MCF 10A (cell line): ENCODE results near the gene MRPL37. TPM values are rescaled to one million over a fixed set of nuclear protein-coding genes. Genes with fewer than 3 reads are reported as not detected.

ENCODE experiments used
- BruUV-seq: library from RNA; stranded (reverse); fragments of 400-500 nt; replicated peaks from 2 replicates; lab custom pipeline; 2021; lab: Mats Ljungman, UMichigan
- CTCF ChIA-PET: fragments of 300-600 bp; sonication (Branson Sonifier 250); formaldehyde crosslinking; extraction: SDS; loops from one replicate; lab custom pipeline; 2021; ENCODE audit warnings: antibody characterized with exemption, inconsistent platforms; lab: Yijun Ruan, JAX
- POLR2A ChIA-PET: fragments of 300-600, 350-650 bp; sonication (Branson Sonifier 250); formaldehyde crosslinking; extraction: SDS; loops from one replicate; lab custom pipeline; 2020; ENCODE audit warnings: antibody characterized with exemption, inconsistent platforms; lab: Yijun Ruan, JAX
- DNase-seq: peaks from one replicate; pipeline ENCODE4 v3.0.0-alpha.2; 2018; ENCODE audit not compliant: unreplicated experiment
- H3K27ac Mint-ChIP-seq: one replicate; pipeline ENCODE4 v1.8.0; 2022; ENCODE audit warnings: mild to moderate bottlenecking, low read depth, mixed read lengths; ENCODE audit not compliant: unreplicated experiment
- H3K27me3 Mint-ChIP-seq: one replicate; pipeline ENCODE4 v1.8.0; 2022; ENCODE audit warnings: mixed read lengths; ENCODE audit not compliant: insufficient read depth, unreplicated experiment
- H3K36me3 Mint-ChIP-seq: one replicate; pipeline ENCODE4 v1.8.0; 2022; ENCODE audit warnings: mild to moderate bottlenecking, moderate library complexity, mixed read lengths; ENCODE audit not compliant: insufficient read depth, unreplicated experiment
- H3K4me1 Mint-ChIP-seq: one replicate; pipeline ENCODE4 v1.8.0; 2022; ENCODE audit warnings: mixed read lengths; ENCODE audit not compliant: insufficient read depth, unreplicated experiment
- H3K4me3 Mint-ChIP-seq: one replicate; pipeline ENCODE4 v1.8.0; 2022; ENCODE audit warnings: mild to moderate bottlenecking, moderate library complexity, mixed read lengths; ENCODE audit not compliant: unreplicated experiment
- H3K9me3 Mint-ChIP-seq: one replicate; pipeline ENCODE4 v1.8.0; 2022; ENCODE audit warnings: mixed read lengths; ENCODE audit not compliant: unreplicated experiment
- CTCF ChIP-seq: fragments of 200-600 bp; IDR thresholded peaks from one replicate; pipeline ENCODE4 v1.8.0; 2022; ENCODE audit warnings: antibody characterized with exemption, mild to moderate bottlenecking; ENCODE audit not compliant: unreplicated experiment
- intact Hi-C: fragments of 100-400 bp; cut with micrococcal nuclease; formaldehyde crosslinking; loops from 2 replicates; pipeline ENCODE4 v1.14.1; 2022
- total RNA-seq: library from RNA; stranded (reverse); gene quantifications from 2 replicates; pipeline ENCODE4 v1.2.3, GENCODE V29; 2022

MRPL37 gene
- total RNA-seq, 1 experiment from 2014 or later = 128 TPM

GRCh38 chr1:54239631-54240031, 39.7 kb downstream of the MRPL37 start:
- DNase-seq = no peak
- Mint-ChIP-seq H3K36me3 (peaks cover 11% of the 10 kb centered on the region), H3K27ac (no peak overlapping the region), H3K4me1 (no peaks in the 10 kb centered on the region), H3K9me3 (no peaks in the 10 kb centered on the region), H3K4me3 (no peak overlapping the region), H3K27me3 (no peaks in the 10 kb centered on the region)
- intact Hi-C loops = no loop called here
- no TSS peak for BruUV-seq
- CTCF ChIA-PET = no interaction called here
- POLR2A ChIA-PET = no interaction called here
- no peak for TF ChIP-seq CTCF

GRCh38 chr1:54240741-54241335, 40.9 kb downstream of the MRPL37 start:
- no peaks in the 10 kb centered on the region for H3K9me3 Mint-ChIP-seq
- intact Hi-C loops = no loop called here
- no peak for DNase-seq
- ChIA-PET CTCF (no interaction called here), POLR2A (no interaction called here)
- no peak for TF ChIP-seq CTCF
- H3K27ac Mint-ChIP-seq = no peak overlapping the region
- peaks cover 15% of the 10 kb centered on the region for H3K36me3 Mint-ChIP-seq
- H3K4me1 Mint-ChIP-seq = no peaks in the 10 kb centered on the region
- BruUV-seq = no TSS peak
- H3K4me3 Mint-ChIP-seq = no peak overlapping the region
- no peaks in the 10 kb centered on the region for H3K27me3 Mint-ChIP-seq

GRCh38 chr1:54241364-54241763, 41.4 kb downstream of the MRPL37 start:
- intact Hi-C loops = no loop called here
- no peaks in the 10 kb centered on the region for H3K9me3 Mint-ChIP-seq
- H3K4me3 Mint-ChIP-seq = no peak overlapping the region
- no peak overlapping the region for H3K27ac Mint-ChIP-seq
- no TSS peak for BruUV-seq
- no peaks in the 10 kb centered on the region for H3K4me1 Mint-ChIP-seq
- H3K27me3 Mint-ChIP-seq = no peaks in the 10 kb centered on the region
- TF ChIP-seq CTCF = no peak
- CTCF ChIA-PET = interaction anchor here (0.5 kb wide), 1 partner anchor 117 kb away, joined by 3 read pairs; no protein-coding TSS in a partner anchor
- H3K36me3 Mint-ChIP-seq = peaks cover 15% of the 10 kb centered on the region
- no peak for DNase-seq
- POLR2A ChIA-PET = no interaction called here

- no peak overlapping the region for H3K27ac Mint-ChIP-seq
Observed at GRCh38 chr1:54243022-54243421, 43.1 kb downstream of the MRPL37 start.

More at GRCh38 chr1:54243022-54243421, 43.1 kb downstream of the MRPL37 start:
- Mint-ChIP-seq H3K4me3 (no peak overlapping the region), H3K4me1 (no peaks in the 10 kb centered on the region), H3K9me3 (no peaks in the 10 kb centered on the region), H3K27me3 (no peaks in the 10 kb centered on the region), H3K36me3 (peaks cover 15% of the 10 kb centered on the region)
- DNase-seq = no peak
- ChIA-PET CTCF (no interaction called here), POLR2A (no interaction called here)
- intact Hi-C loops = no loop called here
- BruUV-seq = no TSS peak
- no peak for TF ChIP-seq CTCF
